ENCODE results near the gene FRMD8. TPM values are rescaled to one million over a fixed set of nuclear protein-coding genes. Genes with fewer than 3 reads are reported as not detected.
A peak's percentile ranks its signal among the peaks of the same experiment; 100 is the strongest.

Gene FRMD8
- total and polyA plus RNA-seq, 9 donors = 4.3 to 41.7 (median 25.2) TPM

GRCh38 chr11:65394125-65394536 lies 7.7 kb downstream of the FRMD8 start:
- Histone ChIP-seq H3K27ac (no peak overlapping the region), H3K9me3 (no peaks in the 10 kb centered on the region), H3K36me3 (no peaks in the 10 kb centered on the region), H3K27me3 (no peaks in the 10 kb centered on the region), H3K4me3 (no peak overlapping the region), H3K4me1 (ENCODE audit: insufficient read depth) (peaks cover 2% of the 10 kb centered on the region)
- DNase-seq = peak in 1 of 5 donors; percentile 28
- intact Hi-C loops (cut with DNase I) = no loop called here
- TF ChIP-seq EP300 (IDR thresholded peaks at IDR 0.05) (no peak), CTCF (IDR thresholded peaks at IDR 0.05) (no peak), POLR2A (IDR thresholded peaks at IDR 0.05) (no peak)
- 83 to 94% (median 86%) methylated on average over 15 to 20 of the region's 20 CpGs for WGBS, 3 donors

GRCh38 chr11:65395961-65396530 lies 9.6 kb downstream of the FRMD8 start:
- no peaks in the 10 kb centered on the region for H3K4me1 ChIP-seq (ENCODE audit: insufficient read depth)
- no peaks in the 10 kb centered on the region for H3K36me3 ChIP-seq
- no peaks in the 10 kb centered on the region for H3K27me3 ChIP-seq
- no peak for DNase-seq
- TF ChIP-seq EP300 (IDR thresholded peaks at IDR 0.05) = no peak
- TF ChIP-seq POLR2A (IDR thresholded peaks at IDR 0.05) = no peak
- no peak for TF ChIP-seq CTCF (IDR thresholded peaks at IDR 0.05)
- intact Hi-C loops (cut with DNase I) = no loop called here
- WGBS, 3 donors = 87 to 90% (median 89%) methylated on average over 15 of the region's 15 CpGs
- no peak overlapping the region for H3K4me3 ChIP-seq
- no peaks in the 10 kb centered on the region for H3K9me3 ChIP-seq
- H3K27ac ChIP-seq = no peak overlapping the region

- no peak for DNase-seq
- Histone ChIP-seq H3K4me1 (ENCODE audit: insufficient read depth) (no peaks in the 10 kb centered on the region), H3K27ac (no peak overlapping the region), H3K9me3 (no peaks in the 10 kb centered on the region), H3K36me3 (no peaks in the 10 kb centered on the region), H3K27me3 (no peaks in the 10 kb centered on the region), H3K4me3 (no peak overlapping the region)
- WGBS, 3 donors = 89 to 92% (median 92%) methylated on average over 38 of the region's 38 CpGs
- TF ChIP-seq EP300 (IDR thresholded peaks at IDR 0.05) = no peak
- TF ChIP-seq CTCF (IDR thresholded peaks at IDR 0.05) = no peak
- no peak for TF ChIP-seq POLR2A (IDR thresholded peaks at IDR 0.05)
- intact Hi-C loops (cut with DNase I) = no loop called here
Observed at GRCh38 chr11:65396769-65397745, 10.6 kb downstream of the FRMD8 start.

- no peak overlapping the region for H3K27ac ChIP-seq
- H3K27me3 ChIP-seq = no peaks in the 10 kb centered on the region
- TF ChIP-seq CTCF (IDR thresholded peaks at IDR 0.05) (no peak), EP300 (IDR thresholded peaks at IDR 0.05) (no peak), POLR2A (IDR thresholded peaks at IDR 0.05) (no peak)
- intact Hi-C loops (cut with DNase I) = no loop called here
- no peaks in the 10 kb centered on the region for H3K36me3 ChIP-seq
- 67 to 80% (median 72%) methylated on average over 16 of the region's 16 CpGs for WGBS, 3 donors
- H3K9me3 ChIP-seq = no peaks in the 10 kb centered on the region
- no peak for DNase-seq
- H3K4me1 ChIP-seq (ENCODE audit: insufficient read depth) = no peaks in the 10 kb centered on the region
- H3K4me3 ChIP-seq = no peak overlapping the region
Observed at GRCh38 chr11:65398362-65398910, 12.0 kb downstream of the FRMD8 start.

Data from ovary (tissue), 9 donors.